Tibial nerve (tissue), 3 donors: Measurements from ENCODE around the gene TBC1D22A.

Source experiments
- POLR2A ChIP-seq, 2 donors: fragments of 450-650 bp; IDR thresholded peaks; one replicate each; pipeline ENCODE4 v1.6.1; 2017; ENCODE audit warnings: antibody characterized with exemption in 2 of 2, mild to moderate bottlenecking in 2 of 2, moderate library complexity in 2 of 2
- TF ChIP-seq, protein P1 (sequence below), 5 experiments: fragments of 200-600 bp in 3 of 5; fragments of 450-650 bp in 2 of 5; sonication (generic) in 3 of 5; IDR thresholded peaks; one replicate each; pipeline ENCODE4 v1.5.1; 2016 to 2019; ENCODE audit warnings: antibody characterized with exemption in 5 of 5, mild to moderate bottlenecking in 3 of 5, moderate library complexity in 2 of 5

DNA sequence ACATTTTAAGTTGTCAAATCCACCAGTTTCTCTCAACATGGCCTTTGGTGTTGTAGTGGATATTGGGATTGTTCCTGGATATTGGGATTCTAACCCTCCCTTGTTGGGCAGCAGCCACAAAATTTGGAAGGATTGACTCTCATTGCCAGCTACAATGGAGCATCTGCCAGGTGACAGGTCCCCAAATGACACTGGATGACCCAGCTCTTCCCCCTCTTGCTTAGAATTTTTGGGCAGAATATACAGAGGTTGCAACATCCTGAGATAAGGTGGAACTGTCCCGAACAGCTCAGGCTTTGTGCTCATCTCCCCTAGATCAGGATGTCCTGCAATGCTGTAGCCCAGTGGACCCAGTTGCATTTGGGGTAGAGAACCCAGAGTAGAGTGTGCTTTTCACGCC is 5.3 kb upstream of the TBC1D22A start:
- TF ChIP-seq, protein P1, sequence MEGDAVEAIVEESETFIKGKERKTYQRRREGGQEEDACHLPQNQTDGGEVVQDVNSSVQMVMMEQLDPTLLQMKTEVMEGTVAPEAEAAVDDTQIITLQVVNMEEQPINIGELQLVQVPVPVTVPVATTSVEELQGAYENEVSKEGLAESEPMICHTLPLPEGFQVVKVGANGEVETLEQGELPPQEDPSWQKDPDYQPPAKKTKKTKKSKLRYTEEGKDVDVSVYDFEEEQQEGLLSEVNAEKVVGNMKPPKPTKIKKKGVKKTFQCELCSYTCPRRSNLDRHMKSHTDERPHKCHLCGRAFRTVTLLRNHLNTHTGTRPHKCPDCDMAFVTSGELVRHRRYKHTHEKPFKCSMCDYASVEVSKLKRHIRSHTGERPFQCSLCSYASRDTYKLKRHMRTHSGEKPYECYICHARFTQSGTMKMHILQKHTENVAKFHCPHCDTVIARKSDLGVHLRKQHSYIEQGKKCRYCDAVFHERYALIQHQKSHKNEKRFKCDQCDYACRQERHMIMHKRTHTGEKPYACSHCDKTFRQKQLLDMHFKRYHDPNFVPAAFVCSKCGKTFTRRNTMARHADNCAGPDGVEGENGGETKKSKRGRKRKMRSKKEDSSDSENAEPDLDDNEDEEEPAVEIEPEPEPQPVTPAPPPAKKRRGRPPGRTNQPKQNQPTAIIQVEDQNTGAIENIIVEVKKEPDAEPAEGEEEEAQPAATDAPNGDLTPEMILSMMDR (IDR thresholded peaks at IDR 0.05) = no peak
- TF ChIP-seq POLR2A (IDR thresholded peaks at IDR 0.05) = no peak
